ENCODE results near the gene CCR4. TPM values are rescaled to one million over a fixed set of nuclear protein-coding genes. Genes with fewer than 3 reads are reported as not detected.

CCR4 gene
- total RNA-seq, 1 experiment from 2014 or later, result 0.22 TPM

DNA sequence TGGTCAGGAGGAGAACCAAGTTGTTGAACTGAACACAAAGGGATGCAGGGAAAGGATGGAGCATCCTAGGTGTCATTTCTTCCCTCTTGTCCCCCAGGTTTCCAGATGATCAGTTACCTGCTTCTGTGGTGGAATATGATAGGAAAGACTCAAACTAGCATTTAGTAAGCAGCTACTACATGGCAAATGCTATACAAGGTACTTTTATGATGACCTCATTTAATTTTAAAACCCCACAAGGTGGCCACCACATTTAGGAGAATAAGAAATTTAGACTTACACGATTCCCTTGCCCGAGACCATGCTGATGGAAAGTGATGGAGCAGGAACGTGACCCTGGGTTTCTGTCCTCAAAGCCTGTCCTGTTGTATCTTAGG, 40.9 kb downstream of the CCR4 start (continued):
- TF ChIP-seq ZNF512 (CRISPR knock-in tag; IDR thresholded peaks at IDR 0.05; ENCODE audit: borderline replicate concordance) (no peak), ZNF396 (CRISPR knock-in tag; IDR thresholded peaks at IDR 0.05; ENCODE audit: borderline replicate concordance) (no peak), SOX15 (CRISPR knock-in tag; IDR thresholded peaks at IDR 0.05) (no peak), ZNF416 (CRISPR knock-in tag; IDR thresholded peaks at IDR 0.05) (no peak), USF2 (CRISPR knock-in tag; IDR thresholded peaks at IDR 0.05) (no peak), CBFB (CRISPR knock-in tag; IDR thresholded peaks at IDR 0.05; ENCODE audit: low read depth) (no peak), RELA (CRISPR knock-in tag; IDR thresholded peaks at IDR 0.05; ENCODE audit: borderline replicate concordance) (no peak), NR1H2 (CRISPR knock-in tag; IDR thresholded peaks at IDR 0.05) (no peak), ELF4 (CRISPR knock-in tag; IDR thresholded peaks at IDR 0.05; ENCODE audit: low read depth) (no peak), TEAD1 (CRISPR knock-in tag; IDR thresholded peaks at IDR 0.05) (no peak), MXD4 (CRISPR knock-in tag; IDR thresholded peaks at IDR 0.05; ENCODE audit: borderline replicate concordance) (no peak), PREB (CRISPR knock-in tag; IDR thresholded peaks at IDR 0.05; ENCODE audit: borderline replicate concordance) (no peak), FOXJ3 (CRISPR knock-in tag; IDR thresholded peaks at IDR 0.05; ENCODE audit: borderline replicate concordance) (no peak)

GRCh38 chr3:32994045-32994444, 42.6 kb downstream of the CCR4 start:
- Mint-ChIP-seq H3K27ac (no peak overlapping the region), H3K4me1 (peaks cover 6% of the 10 kb centered on the region), H3K9me3 (no peaks in the 10 kb centered on the region), H3K27me3 (ENCODE audit: low read depth) (no peaks in the 10 kb centered on the region), H3K36me3 (no peaks in the 10 kb centered on the region), H3K4me3 (no peak overlapping the region)
- TF ChIP-seq TP53 (CRISPR knock-in tag; IDR thresholded peaks at IDR 0.05) (no peak), E2F4 (CRISPR knock-in tag; IDR thresholded peaks at IDR 0.05; ENCODE audit: borderline replicate concordance, low read depth) (no peak), IRF2 (CRISPR knock-in tag; IDR thresholded peaks at IDR 0.05; ENCODE audit: borderline replicate concordance, low read depth) (no peak), ZSCAN18 (CRISPR knock-in tag; IDR thresholded peaks at IDR 0.05) (no peak), SMAD3 (CRISPR knock-in tag; IDR thresholded peaks at IDR 0.05; ENCODE audit: borderline replicate concordance) (no peak), ATF1 (CRISPR knock-in tag; IDR thresholded peaks at IDR 0.05) (no peak), HMGXB4 (CRISPR knock-in tag; IDR thresholded peaks at IDR 0.05) (no peak), ZNF138 (CRISPR knock-in tag; conservative IDR thresholded peaks at IDR 0.05) (no peak), ZNF671 (CRISPR knock-in tag; IDR thresholded peaks at IDR 0.05) (no peak), TEAD4 (CRISPR knock-in tag; IDR thresholded peaks at IDR 0.05) (no peak), PRRX2 (CRISPR knock-in tag; IDR thresholded peaks at IDR 0.05) (no peak), OVOL2 (CRISPR knock-in tag; IDR thresholded peaks at IDR 0.05; ENCODE audit: borderline replicate concordance) (no peak)
- POLR2A ChIA-PET, result interaction anchor here (0.7 kb wide), 1 partner anchor 638 kb away, joined by 4 read pairs; no protein-coding TSS in a partner anchor
- ATAC-seq, result no peak
- CTCF ChIA-PET, result interaction anchor here (0.7 kb wide), 1 partner anchor 526 kb away, joined by 7 read pairs; no protein-coding TSS in a partner anchor
- DNase-seq (ENCODE audit: low spot score), result no peak
